K562 (cell line): Measurements from ENCODE around the gene SERGEF. TPM values are rescaled to one million over a fixed set of nuclear protein-coding genes. Genes with fewer than 3 reads are reported as not detected.

ENCODE experiments used
- ATAC-seq: fragments of 200-7000 bp; cut with Tn5 transposase; 3 replicates; pipeline ENCODE4 v1.9.1; 2020; ENCODE audit warnings: moderate library complexity
- BruUV-seq: library from RNA; stranded (reverse); fragments of 400-500 nt; replicated peaks from 2 replicates; lab custom pipeline; 2021; lab: Mats Ljungman, UMichigan
- CTCF ChIA-PET: fragments of 300-600 bp; formaldehyde crosslinking; extraction: SDS; loops from one replicate; lab custom pipeline; 2021; ENCODE audit warnings: low intra/inter-chr PET ratio; lab: Yijun Ruan, JAX
- POLR2A ChIA-PET: fragments of 300-600, 350-650 bp; sonication (Branson Sonifier 250); formaldehyde crosslinking; extraction: SDS; loops from one replicate; lab custom pipeline; 2021; ENCODE audit warnings: antibody characterized with exemption, inconsistent platforms; lab: Yijun Ruan, JAX
- DNase-seq, 4 experiments: peaks; one replicate each; pipeline versions ENCODE4 v3.0.0 to v3.0.0-alpha.2; 2011 to 2018; ENCODE audit warnings: low spot score in 3 of 4, mixed read lengths in 3 of 4; ENCODE audit errors: extremely low read depth in 1 of 4
- FAIRE-seq: peaks from 2 replicates; lab custom pipeline; 2011; peaks lifted over from hg19 to GRCh38; lab: Jason Lieb, UNC
- H2AFZ ChIP-seq: 2 replicates; pipeline ENCODE4 v1.6.0; 2011; ENCODE audit warnings: low read depth, low read length, control low read depth, inconsistent platforms
- H3K27ac ChIP-seq: fragments of 200-600 bp; 3 replicates; pipeline ENCODE4 v1.8.0; 2011; ENCODE audit warnings: low read depth, mild to moderate bottlenecking, control low read depth, inconsistent platforms, low read length, moderate library complexity, mixed read lengths; ENCODE audit errors: extremely low read depth
- H3K27me3 ChIP-seq, 2 experiments: fragments of 300-600 bp in 1 of 2; 2 replicates in 1 of 2; 3 replicates in 1 of 2; pipeline versions ENCODE4 v1.6.0 to v1.8.0; 2011; ENCODE audit warnings: inconsistent platforms in 2 of 2, low read length in 2 of 2, mild to moderate bottlenecking in 1 of 2, mixed read lengths in 1 of 2, moderate library complexity in 1 of 2; ENCODE audit not compliant: control insufficient read depth in 2 of 2, insufficient read depth in 2 of 2
- H3K36me3 ChIP-seq: fragments of 300-600 bp; 3 replicates; pipeline ENCODE4 v1.8.0; 2011; ENCODE audit warnings: mild to moderate bottlenecking, low read length, inconsistent platforms; ENCODE audit not compliant: control insufficient read depth, insufficient read depth
- H3K4me1 ChIP-seq, 2 experiments: fragments of 200-600 bp in 1 of 2; replicated peaks in 1 of 2; 2 replicates in 1 of 2; 3 replicates in 1 of 2; pipeline versions ENCODE4 v1.5.1 to v1.8.0; 2011; ENCODE audit warnings: inconsistent platforms in 2 of 2, low read length in 2 of 2, mild to moderate bottlenecking in 1 of 2, mixed read lengths in 1 of 2, moderate library complexity in 1 of 2; ENCODE audit not compliant: control insufficient read depth in 2 of 2, insufficient read depth in 2 of 2
- H3K4me2 ChIP-seq: 2 replicates; pipeline ENCODE4 v1.6.1; 2011; ENCODE audit warnings: low read length, control low read depth, inconsistent platforms, mixed read lengths; ENCODE audit not compliant: insufficient read depth
- H3K4me3 ChIP-seq: fragments of 200-600 bp; sonication (generic), shearing (Covaris generic); 2 replicates; pipeline ENCODE4 v1.5.1; 2016; ENCODE audit warnings: control low read depth, inconsistent platforms
- H3K79me2 ChIP-seq: fragments of 200-600 bp; 3 replicates; pipeline ENCODE4 v1.8.0; 2011; ENCODE audit warnings: low read length, inconsistent platforms; ENCODE audit not compliant: control insufficient read depth, insufficient read depth
- H3K9ac ChIP-seq, 2 experiments: 2 replicates each; pipeline versions ENCODE4 v1.6.0 to v1.6.1; 2011; ENCODE audit warnings: low read depth in 2 of 2, low read length in 2 of 2, control low read depth in 1 of 2, inconsistent platforms in 1 of 2, mild to moderate bottlenecking in 1 of 2, mixed read lengths in 1 of 2; ENCODE audit not compliant: insufficient read depth in 1 of 2
- H3K9me1 ChIP-seq: one replicate; pipeline ENCODE4 v1.6.0; 2011; ENCODE audit warnings: inconsistent platforms, mild to moderate bottlenecking, low read length, moderate library complexity; ENCODE audit not compliant: control insufficient read depth, insufficient read depth
- H3K9me3 ChIP-seq: replicated peaks from 2 replicates; pipeline ENCODE4 v1.5.1; 2011; ENCODE audit warnings: low read depth, low read length, inconsistent platforms; ENCODE audit not compliant: control insufficient read depth, insufficient read depth
- H4K20me1 ChIP-seq: replicated peaks from 2 replicates; pipeline ENCODE4 v1.6.1; 2011; ENCODE audit warnings: low read length, inconsistent platforms, mixed read lengths; ENCODE audit not compliant: control insufficient read depth, insufficient read depth
- BHLHE40 ChIP-seq: IDR thresholded peaks from 2 replicates; pipeline ENCODE4 v1.6.1; 2011; ENCODE audit warnings: low read length, improper control_type of control experiment
- JUNB ChIP-seq: fragments of 450-650 bp; formaldehyde crosslinking; conservative IDR thresholded peaks from 2 replicates; pipeline ENCODE4 v1.4.0; 2020; ENCODE audit warnings: mild to moderate bottlenecking
- MCM5 ChIP-seq: fragments of 450-650 bp; IDR thresholded peaks from 2 replicates; pipeline ENCODE4 v1.6.1; 2016; ENCODE audit warnings: low read depth
- SRSF3 ChIP-seq: fragments of 200-400 bp; formaldehyde crosslinking; IDR thresholded peaks from 2 replicates; pipeline ENCODE4 v1.6.1; 2016; ENCODE audit warnings: mild to moderate bottlenecking, low read length, moderate library complexity; ENCODE audit not compliant: insufficient read depth
- ZNF134 ChIP-seq: fragments of 250-450 bp; sonication (Bioruptor Pico); conservative IDR thresholded peaks from 2 replicates; pipeline ENCODE4 v1.4.0; 2020
- whole genome bisulfite sequencing: fragments of 100-300 bp; shearing (Covaris generic); methylation state at CpG from one replicate; pipeline ENCODE4 v1.1.6; 2016; ENCODE audit warnings: low coverage, mixed read lengths; ENCODE audit not compliant: insufficient coverage; ENCODE audit errors: missing lambda C conversion rate; 5-methylcytosine and 5-hydroxymethylcytosine counted together
- in situ Hi-C: fragments of 300-500 bp; cut with MboI; formaldehyde crosslinking; loops from 4 replicates; pipeline ENCODE4 v1.15.0; 2018; ENCODE audit warnings: inconsistent platforms, mixed read lengths
- intact Hi-C: fragments of 100-400 bp; cut with micrococcal nuclease; formaldehyde crosslinking; loops from 2 replicates; pipeline ENCODE4 v1.14.2; 2022
- polyA plus RNA-seq, 8 experiments: library from polyadenylated mRNA; depleted of rRNA in 4 of 8; stranded (reverse) in 5 of 8; unstranded in 3 of 8; fragments of >200 nt; fragmentation: Nextera tagmentation in 2 of 8; fragmentation: Illumina TruSeq in 1 of 8; extraction: Ambion mirVana in 2 of 8; extraction: Trizol in 1 of 8; gene quantifications; 2 replicates each; pipeline versions ENCODE4 v1.2.1 to v1.2.3, GENCODE V29; 2011 to 2014; ENCODE audit warnings: inconsistent platforms in 1 of 8, missing spikeins in 1 of 8
- total RNA-seq, 7 experiments: library from RNA; depleted of rRNA in 6 of 7; stranded (reverse); fragments of >200 nt in 6 of 7; fragmentation: Illumina TruSeq in 2 of 7; extraction: Trizol in 2 of 7; gene quantifications; 2 replicates each; pipeline versions ENCODE4 v1.2.1 to v1.2.3, GENCODE V29; 2011 to 2021; ENCODE audit warnings: low replicate concordance in 1 of 7
- TF ChIP-seq, protein P1 (sequence below): fragments of 450-650 bp; formaldehyde crosslinking; IDR thresholded peaks from 2 replicates; pipeline ENCODE4 v1.4.0; 2022; ENCODE audit warnings: mild to moderate bottlenecking, moderate library complexity
- TF ChIP-seq, protein P2 (sequence below), 2 experiments: fragments of 450-650 bp; IDR thresholded peaks; 2 replicates each; pipeline ENCODE4 v1.6.1; 2018; ENCODE audit warnings: mild to moderate bottlenecking in 2 of 2, low read depth in 1 of 2; ENCODE audit not compliant: partially characterized antibody in 2 of 2
- TF ChIP-seq, protein P3 (sequence below), 2 experiments: fragments of 450-650 bp; formaldehyde crosslinking in 1 of 2; IDR thresholded peaks; 2 replicates each; pipeline versions ENCODE4 v1.4.0 to v1.6.1; 2014 to 2020; ENCODE audit warnings: mild to moderate bottlenecking in 2 of 2, borderline replicate concordance in 1 of 2, low read depth in 1 of 2

Gene SERGEF
- total and polyA plus RNA-seq, 9 of the 15 experiments (the other 6 are each of a cell fraction or from before 2014, with no cell fraction given): 10.2 to 28.0 (median 19.9) TPM

DNA sequence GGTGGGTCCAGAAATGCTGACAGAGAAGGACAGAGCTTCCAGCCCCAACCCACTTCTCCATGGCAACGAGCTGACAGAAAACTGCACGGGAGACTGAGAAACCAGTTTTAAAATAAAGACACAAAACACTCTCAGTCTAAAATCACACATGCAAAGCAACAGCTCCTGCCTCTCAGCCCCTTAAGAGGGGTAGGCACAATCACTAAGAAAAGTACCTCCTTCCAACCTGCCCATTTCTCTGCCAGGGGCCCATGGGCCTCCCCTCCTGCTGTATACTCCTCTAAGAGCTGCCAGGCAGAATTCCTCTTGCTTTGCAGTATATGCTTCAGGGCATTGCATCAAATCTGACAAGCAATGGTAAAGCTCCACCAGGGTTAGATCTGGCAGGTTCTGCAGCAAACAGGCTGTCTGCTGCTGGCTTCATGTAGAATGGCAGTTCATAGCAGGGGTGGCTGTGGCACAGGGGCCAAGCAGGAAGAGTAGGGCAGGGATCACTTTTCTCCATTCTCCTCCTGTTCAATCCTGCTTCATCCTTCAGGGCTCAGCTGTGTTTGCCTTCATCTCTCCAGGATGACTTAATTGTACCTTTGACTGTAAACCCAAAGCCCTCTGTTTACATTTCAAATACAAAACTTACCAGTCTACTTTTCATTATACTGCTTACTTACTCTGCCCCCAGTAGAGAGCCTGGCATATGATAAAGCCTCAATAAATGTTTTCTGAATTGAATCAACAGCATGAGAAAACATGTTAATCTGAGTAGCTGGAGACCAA, 200.6 kb downstream of the SERGEF start:
- ATAC-seq: no peak

More for the DNA sequence above, 200.6 kb downstream of the SERGEF start:
- Histone ChIP-seq H3K79me2 (no peaks in the 10 kb centered on the region), H3K9me3 (no peaks in the 10 kb centered on the region), H3K27me3 (no peaks in the 10 kb centered on the region), H2AFZ (no peak overlapping the region), H3K36me3 (no peaks in the 10 kb centered on the region), H4K20me1 (peaks cover 5% of the 10 kb centered on the region; the same call in 1 of the 2 replicates), H3K4me2 (no peak overlapping the region), H3K4me1 (no peaks in the 10 kb centered on the region), H3K9ac (no peak overlapping the region), H3K4me3 (no peak overlapping the region), H3K9me1 (no peaks in the 10 kb centered on the region), H3K27ac (no peak overlapping the region)
- in situ Hi-C loops (no loop called here), intact Hi-C loops (no loop called here)
- FAIRE-seq: no peak
- 14% methylated on average over 2 of the region's 2 CpGs for WGBS
- ChIA-PET POLR2A (no interaction called here), CTCF (no interaction called here)
- BruUV-seq: no TSS peak
- TF ChIP-seq, protein P1, sequence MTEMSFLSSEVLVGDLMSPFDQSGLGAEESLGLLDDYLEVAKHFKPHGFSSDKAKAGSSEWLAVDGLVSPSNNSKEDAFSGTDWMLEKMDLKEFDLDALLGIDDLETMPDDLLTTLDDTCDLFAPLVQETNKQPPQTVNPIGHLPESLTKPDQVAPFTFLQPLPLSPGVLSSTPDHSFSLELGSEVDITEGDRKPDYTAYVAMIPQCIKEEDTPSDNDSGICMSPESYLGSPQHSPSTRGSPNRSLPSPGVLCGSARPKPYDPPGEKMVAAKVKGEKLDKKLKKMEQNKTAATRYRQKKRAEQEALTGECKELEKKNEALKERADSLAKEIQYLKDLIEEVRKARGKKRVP (CRISPR knock-in tag): no peak
- no peak for TF ChIP-seq SRSF3
- no peak for TF ChIP-seq JUNB (CRISPR knock-in tag)
- no peak for TF ChIP-seq MCM5
- no peak for TF ChIP-seq ZNF134 (CRISPR knock-in tag)
- no peak for TF ChIP-seq BHLHE40
- TF ChIP-seq, protein P2, sequence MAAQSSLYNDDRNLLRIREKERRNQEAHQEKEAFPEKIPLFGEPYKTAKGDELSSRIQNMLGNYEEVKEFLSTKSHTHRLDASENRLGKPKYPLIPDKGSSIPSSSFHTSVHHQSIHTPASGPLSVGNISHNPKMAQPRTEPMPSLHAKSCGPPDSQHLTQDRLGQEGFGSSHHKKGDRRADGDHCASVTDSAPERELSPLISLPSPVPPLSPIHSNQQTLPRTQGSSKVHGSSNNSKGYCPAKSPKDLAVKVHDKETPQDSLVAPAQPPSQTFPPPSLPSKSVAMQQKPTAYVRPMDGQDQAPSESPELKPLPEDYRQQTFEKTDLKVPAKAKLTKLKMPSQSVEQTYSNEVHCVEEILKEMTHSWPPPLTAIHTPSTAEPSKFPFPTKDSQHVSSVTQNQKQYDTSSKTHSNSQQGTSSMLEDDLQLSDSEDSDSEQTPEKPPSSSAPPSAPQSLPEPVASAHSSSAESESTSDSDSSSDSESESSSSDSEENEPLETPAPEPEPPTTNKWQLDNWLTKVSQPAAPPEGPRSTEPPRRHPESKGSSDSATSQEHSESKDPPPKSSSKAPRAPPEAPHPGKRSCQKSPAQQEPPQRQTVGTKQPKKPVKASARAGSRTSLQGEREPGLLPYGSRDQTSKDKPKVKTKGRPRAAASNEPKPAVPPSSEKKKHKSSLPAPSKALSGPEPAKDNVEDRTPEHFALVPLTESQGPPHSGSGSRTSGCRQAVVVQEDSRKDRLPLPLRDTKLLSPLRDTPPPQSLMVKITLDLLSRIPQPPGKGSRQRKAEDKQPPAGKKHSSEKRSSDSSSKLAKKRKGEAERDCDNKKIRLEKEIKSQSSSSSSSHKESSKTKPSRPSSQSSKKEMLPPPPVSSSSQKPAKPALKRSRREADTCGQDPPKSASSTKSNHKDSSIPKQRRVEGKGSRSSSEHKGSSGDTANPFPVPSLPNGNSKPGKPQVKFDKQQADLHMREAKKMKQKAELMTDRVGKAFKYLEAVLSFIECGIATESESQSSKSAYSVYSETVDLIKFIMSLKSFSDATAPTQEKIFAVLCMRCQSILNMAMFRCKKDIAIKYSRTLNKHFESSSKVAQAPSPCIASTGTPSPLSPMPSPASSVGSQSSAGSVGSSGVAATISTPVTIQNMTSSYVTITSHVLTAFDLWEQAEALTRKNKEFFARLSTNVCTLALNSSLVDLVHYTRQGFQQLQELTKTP (IDR thresholded peaks at IDR 0.05; ENCODE audit: low read depth in 1 of 2, partially characterized antibody in 2 of 2): no peak
- TF ChIP-seq, protein P3, sequence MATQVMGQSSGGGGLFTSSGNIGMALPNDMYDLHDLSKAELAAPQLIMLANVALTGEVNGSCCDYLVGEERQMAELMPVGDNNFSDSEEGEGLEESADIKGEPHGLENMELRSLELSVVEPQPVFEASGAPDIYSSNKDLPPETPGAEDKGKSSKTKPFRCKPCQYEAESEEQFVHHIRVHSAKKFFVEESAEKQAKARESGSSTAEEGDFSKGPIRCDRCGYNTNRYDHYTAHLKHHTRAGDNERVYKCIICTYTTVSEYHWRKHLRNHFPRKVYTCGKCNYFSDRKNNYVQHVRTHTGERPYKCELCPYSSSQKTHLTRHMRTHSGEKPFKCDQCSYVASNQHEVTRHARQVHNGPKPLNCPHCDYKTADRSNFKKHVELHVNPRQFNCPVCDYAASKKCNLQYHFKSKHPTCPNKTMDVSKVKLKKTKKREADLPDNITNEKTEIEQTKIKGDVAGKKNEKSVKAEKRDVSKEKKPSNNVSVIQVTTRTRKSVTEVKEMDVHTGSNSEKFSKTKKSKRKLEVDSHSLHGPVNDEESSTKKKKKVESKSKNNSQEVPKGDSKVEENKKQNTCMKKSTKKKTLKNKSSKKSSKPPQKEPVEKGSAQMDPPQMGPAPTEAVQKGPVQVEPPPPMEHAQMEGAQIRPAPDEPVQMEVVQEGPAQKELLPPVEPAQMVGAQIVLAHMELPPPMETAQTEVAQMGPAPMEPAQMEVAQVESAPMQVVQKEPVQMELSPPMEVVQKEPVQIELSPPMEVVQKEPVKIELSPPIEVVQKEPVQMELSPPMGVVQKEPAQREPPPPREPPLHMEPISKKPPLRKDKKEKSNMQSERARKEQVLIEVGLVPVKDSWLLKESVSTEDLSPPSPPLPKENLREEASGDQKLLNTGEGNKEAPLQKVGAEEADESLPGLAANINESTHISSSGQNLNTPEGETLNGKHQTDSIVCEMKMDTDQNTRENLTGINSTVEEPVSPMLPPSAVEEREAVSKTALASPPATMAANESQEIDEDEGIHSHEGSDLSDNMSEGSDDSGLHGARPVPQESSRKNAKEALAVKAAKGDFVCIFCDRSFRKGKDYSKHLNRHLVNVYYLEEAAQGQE (IDR thresholded peaks at IDR 0.05; ENCODE audit: borderline replicate concordance): no peak
- TF ChIP-seq, protein P3 (CRISPR knock-in tag; IDR thresholded peaks at IDR 0.05; ENCODE audit: low read depth): no peak
- no peak for DNase-seq
